M059J (cell line): Measurements from ENCODE around the gene EXOC3. TPM values are rescaled to one million over a fixed set of nuclear protein-coding genes. Genes with fewer than 3 reads are reported as not detected.
"Not testable (repeated sequence)": the region's sequence is repeated elsewhere in the genome, so short reads cannot be mapped to it uniquely, and the experiment has no call there.

Experiments used
- DNase-seq: peaks from one replicate; pipeline ENCODE4 v3.0.0-alpha.2; 2012; ENCODE audit warnings: low read depth
- total RNA-seq: library from RNA; depleted of rRNA; stranded (reverse); fragments of >200 nt; shearing (Covaris generic); gene quantifications from 2 replicates; pipeline ENCODE4 v1.2.3, GENCODE V29; 2014

The EXOC3 gene
- total RNA-seq, 1 experiment from 2014 or later = 36.7 TPM

DNA sequence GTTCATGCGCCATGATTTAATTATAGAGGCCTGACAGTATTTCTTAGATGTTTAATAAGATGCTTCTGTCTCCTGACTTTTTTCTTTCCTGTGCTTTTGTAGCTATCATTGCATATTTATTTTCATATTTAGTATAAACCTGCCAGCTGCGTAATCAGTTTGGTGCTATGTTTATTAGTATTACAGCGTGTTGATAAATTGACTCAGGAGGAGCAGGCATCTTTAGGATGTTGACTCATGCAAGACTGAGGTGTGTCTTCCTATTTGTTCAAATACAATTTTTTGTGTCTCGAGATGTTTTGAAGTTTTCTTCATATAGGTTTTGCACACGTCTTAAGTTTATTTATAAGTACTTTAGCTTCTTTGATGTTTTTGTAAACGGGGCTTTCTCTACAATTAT, 35.9 kb upstream of the EXOC3 start:
- no peak for DNase-seq

DNA sequence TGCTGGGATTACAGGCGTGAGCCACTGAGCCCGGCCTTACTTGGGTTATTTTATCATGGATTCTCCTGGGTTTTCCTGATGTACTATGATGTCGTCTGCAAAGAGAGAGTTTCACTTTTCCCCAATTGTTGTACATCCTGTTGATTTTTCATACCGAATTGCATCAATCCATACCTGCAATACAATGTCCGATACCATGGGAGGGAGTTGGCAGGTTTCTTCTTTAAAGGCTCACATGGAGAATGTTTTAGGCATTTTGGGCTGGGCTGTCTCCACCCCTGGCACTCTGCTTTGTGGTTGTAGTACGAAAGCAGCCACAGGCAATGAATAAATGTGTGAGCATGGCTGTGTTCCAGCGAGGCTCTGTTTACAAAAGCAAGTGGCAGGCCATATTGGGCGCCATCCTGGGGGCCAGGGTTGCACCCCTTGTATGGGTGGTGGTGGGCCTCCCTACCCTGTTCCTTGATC, 35.1 kb upstream of the EXOC3 start:
- no peak for DNase-seq

DNA sequence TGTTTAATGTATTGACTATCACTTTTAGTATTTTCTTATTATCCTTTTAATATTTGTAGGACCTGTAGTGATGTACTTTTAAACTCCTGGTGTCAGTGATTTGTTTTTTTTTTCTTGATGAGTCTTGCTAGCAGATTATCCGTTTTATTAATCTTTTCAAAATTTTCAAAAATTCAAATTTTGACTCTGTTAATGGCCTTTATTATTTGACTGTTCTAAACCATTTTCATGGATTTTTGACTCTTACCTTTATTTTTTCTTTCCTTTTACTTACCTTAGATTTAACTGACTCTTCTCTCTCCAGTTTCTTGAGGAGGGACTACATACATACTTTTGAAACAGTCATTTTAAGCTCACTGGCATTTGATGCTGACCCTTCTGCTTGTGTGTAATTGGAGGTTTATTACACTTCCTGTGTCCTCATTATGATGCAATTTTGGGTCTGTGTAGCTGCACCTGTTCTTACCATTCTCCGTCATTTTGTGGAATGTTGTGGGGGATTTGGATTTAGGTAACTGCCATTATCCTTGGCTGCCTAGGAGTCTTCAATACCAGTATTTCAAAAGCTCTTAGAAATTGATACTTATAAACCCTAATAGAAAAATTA, 32.0 kb upstream of the EXOC3 start:
- no peak for DNase-seq

DNA sequence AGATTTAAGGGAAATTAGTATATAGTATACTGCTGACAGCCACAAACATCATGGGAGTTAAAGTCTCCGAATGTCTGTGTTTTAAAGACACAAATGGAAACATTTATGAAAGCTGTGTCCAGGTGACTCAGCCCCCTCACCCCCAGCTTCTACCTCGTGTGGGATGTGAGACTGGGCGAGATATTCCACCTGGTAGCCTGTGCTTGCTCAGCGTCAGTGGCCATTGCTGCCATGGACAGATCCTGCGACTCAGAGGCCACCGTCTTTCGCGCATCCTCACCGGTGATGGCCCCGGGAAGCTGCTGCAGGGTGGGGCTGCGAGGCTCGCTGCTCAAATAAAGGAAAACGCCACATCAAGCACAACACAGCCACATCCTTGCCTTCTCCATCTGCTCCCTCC, 31.2 kb upstream of the EXOC3 start:
- no peak for DNase-seq

DNA sequence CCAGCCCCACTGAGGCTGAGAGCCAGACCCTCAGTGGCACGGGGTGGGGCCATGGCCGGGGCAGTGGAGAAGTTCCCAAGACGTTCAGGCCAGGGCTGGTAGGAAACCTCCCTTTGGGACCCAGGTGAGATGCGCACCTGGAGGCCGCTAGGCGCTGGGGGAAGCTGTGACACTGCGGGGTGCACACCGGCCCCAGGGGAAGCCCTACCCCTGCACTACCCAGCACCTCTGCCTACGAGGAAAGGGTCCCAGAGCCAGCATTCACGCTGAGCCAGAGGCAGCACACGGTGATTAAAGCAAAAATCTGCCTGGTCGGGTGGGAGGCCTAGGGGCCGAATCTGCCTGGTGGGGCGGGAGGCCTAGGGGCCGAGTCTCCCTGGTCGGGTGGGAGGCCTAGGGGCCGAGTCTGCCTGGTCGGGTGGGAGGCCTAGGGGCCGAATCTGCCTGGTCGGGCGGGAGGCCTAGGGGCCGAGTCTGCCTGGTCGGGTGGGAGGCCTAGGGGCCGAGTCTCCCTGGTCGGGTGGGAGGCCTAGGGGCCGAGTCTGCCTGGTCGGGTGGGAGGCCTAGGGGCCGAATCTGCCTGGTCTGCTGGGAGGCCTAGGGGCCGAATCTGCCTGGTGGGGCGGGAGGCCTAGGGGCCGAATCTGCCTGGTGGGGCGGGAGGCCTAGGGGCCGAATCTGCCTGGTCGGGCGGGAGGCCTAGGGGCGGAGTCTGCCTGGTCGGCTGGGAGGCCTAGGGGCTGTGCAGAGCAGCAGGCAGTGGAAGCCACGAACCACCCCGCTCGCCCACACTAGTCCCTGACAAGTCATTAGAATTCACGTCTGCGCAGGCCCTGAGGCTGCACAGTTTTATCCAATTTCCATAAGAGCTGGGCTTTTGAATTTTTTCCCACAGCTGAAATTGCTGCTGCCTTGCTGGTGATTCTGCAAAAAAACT, 27.7 kb upstream of the EXOC3 start:
- not testable (repeated sequence) for DNase-seq

DNA sequence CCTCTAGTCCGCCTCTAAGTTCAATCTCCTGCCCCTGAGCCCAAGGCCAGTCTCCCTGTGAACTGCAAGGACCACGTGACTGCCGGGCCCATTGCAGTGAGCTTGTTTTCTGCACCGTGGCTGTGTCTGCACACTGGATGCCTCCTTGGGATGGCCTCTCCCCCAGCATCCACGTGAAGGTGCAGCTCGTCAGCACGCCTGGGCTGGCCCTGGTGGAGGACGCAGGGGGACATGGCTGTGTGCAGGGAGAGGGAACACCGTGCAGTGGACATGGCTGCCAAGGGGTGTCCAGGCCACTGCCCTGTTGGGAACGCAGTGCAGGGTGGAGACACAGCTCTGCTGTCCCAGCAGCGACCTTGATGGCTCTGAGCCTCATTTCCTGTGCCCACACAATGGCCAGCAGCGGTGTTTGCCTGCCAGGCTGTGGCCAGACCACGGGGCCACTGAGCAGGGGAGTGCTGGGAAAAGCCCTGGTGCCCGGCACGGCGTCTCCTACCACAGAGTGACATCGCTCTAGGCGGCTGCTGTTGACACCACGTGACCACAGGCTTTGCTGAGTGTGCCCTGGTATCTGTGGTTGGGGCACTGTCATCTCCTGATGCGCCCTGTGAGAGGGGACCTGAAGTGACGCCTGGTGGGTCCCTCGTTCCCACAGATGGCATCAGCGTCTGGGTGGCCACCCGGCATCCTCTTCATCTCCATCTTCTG, 26.9 kb upstream of the EXOC3 start:
- no peak for DNase-seq

DNA sequence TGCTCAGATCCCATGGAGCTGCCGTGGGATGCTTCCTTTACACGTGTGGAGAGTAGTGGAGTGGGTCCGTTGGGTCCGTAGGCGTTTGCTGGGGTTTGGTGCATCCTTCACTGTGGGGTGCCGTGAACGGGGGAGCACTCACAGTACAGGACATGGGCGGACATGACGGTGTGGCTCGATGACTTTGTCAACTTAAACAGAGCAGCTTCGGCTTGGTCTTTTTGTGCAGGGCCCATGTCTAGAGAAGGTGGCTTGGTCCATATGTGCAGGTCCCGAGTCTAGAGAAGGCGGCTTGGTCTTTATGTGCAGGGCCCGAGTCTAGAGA, 26.4 kb upstream of the EXOC3 start:
- no peak for DNase-seq

DNA sequence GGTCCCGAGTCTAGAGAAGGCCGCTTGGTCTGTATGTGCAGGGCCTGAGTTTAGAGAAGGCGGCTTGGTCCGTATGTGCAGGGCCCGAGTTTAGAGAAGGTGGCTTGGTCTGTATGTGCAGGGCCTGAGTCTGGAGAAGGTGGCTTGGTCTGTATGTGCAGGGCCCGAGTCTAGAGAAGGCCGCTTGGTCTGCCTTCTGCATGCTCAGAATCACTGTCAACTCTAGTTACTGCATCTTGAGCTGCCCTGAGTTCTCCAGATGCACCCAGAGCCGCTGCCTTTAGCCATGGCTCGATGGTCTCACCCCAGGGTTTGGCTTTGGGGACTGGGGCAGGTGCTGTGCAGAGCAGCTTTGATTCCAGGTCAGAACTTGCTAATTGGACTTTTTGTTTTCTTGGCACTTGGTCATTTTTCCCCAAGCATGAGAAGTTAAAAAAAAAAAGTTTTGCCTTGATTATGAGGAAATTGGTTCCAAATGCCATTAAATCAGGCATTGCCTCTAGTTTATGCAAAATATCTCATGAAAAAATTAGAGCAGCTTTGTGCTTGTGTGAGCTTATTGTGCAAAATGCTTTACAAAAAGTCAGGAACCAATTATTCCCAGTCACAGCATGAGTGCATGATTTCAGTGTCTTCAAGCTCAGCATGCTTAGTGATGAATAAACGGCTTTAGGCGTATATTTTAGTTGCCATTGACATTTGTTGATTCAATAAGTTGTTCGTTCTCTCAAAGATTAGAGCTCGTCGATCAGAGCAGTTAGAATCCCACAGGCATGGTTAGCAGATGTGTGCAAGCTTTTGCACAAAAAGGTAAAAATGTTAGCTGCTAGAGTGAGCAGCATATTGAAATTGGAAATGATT, 25.4 kb upstream of the EXOC3 start:
- no peak for DNase-seq

DNA sequence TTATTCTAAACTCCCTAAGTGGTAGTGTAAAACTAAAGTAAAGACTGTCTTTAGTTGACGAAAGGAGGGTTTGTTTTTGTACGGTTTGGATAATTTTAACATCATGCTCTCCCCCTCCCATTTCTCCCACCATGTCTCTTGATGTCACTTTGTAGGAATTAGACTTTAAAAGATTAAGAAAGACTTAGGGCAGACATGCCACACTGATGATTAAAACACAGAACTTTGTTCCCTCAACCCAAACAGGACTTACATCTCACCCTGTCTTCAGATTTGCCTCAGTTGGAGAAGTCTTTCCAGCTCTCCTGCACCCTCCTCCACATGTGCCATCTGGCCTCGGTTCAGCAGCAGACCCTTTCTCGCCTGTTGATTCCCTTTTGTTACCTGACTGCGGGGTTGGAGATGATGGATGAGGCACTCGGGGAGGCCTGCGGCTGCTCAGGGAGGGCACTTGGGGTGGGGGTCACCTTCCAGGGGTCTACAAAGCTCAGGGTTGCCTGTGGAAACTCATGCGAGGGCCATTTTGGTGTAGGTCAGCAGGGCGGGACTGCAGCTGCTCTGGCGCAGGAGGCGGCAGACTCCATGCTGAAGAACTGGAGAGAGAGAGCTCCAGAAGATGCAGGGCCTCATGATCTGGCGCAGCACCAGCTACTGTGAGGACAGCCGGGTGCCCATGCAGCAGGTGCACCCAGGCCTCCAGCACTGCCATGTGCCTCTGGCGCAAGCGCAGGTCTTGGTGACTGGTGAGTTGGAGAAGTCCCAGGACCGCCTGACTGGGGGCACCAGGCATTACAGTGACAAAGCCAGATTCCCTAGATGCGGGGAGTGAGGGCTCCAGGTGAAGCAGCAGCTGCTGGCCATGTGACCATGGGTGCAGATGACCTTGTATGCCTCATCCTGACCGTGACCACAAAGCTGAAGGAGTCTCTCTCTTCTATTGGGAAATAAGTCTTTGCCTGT, 24.5 kb upstream of the EXOC3 start:
- peak; percentile 62 for DNase-seq

DNA sequence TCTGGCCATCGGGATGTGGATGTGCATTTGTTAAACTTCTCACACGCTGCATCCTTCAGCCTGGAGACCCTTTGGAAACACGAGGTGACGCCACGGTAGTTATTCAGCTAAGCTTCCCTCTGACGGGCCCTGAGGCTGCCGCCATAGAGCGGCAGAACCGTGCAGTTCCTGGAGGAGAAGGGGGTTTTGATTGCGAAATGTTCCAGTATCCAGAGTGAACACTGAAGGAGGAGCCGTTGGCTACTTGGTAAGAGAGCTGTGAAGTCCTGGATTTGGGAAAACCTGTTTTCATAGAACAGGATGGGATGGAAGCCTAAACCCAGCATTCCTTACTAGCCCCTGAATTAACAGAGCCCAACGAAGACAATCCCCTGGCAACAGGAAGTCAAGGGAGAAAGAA, 23.0 kb upstream of the EXOC3 start:
- no peak for DNase-seq

DNA sequence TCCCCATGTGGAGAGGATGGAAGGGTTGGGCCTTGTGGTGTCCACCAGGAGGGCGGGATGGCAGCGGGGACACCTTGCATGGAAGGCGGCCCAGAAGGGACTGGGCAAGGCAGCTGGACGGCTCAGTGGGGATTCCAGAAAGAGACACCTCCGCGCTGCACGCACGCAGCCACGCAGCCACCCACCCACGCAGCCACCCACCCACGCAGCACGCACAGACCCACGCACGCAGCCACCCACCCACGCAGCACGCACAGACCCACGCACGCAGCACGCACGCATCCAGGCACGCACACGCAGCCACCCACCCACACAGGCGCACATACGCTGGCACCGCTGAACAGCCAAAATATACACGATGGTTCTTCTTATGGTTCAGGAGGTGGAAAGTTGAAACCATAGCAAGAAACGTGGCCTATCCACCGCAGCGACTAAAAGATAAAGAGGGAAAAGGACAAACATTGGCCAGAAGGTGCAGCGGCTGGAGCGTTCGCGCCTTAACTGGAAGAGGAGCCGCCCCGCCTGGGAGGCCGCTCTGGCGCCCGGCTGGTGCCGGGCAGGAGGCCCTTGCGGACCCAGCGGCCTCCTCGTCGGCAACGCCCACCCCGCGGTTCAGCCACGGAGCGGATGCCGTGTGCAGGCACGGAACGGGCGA, 22.2 kb upstream of the EXOC3 start:
- DNase-seq = no peak

DNA sequence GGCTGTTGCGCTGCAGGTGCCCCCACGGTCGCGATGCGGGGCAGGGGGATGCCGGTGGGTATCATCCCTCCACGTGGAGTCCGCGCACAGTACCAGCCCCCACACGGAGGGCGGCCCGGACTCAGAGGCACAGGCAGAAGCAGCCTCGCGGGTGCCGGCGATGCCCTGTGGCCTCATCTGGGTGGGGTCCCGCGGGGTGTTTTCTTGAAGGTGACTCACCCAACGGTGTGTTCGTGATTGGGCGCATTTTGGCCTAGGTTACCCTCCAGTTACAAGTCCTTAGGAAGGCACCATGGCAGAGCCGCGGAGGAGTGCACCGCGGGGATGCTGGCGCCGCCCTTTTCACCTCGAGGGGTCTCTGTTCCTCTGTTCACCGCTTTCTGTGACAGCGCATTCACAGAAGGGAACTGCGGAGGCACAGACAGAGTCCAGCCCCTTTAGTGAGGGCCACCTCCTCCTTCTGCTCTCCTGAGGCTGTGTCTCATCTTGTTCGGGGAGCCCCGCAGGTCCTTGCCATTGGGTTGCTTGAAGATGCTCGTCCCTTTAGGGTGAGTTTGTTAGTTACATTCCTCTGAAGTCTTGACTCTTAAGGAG, 21.6 kb upstream of the EXOC3 start:
- DNase-seq = no peak

DNA sequence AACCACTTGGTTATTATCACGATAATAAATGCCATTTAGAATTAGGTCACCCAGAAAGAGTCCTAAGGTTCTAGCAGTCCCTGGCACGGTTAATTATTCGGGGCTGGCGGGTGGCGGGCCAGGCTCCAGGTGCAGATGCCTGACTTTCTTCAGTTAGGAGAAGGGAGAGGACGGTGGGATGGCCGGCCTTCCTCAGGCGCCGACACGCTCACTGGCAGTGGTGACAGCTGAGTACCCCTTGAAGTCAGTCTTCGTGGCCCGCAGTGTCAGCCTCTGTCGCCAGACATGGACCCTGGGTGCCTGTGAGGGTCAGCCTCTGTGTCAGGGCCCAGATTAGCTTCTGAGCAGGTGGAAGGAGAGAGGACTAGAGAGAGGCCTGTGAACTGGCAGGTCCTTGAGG, 21.1 kb upstream of the EXOC3 start:
- DNase-seq = no peak

DNA sequence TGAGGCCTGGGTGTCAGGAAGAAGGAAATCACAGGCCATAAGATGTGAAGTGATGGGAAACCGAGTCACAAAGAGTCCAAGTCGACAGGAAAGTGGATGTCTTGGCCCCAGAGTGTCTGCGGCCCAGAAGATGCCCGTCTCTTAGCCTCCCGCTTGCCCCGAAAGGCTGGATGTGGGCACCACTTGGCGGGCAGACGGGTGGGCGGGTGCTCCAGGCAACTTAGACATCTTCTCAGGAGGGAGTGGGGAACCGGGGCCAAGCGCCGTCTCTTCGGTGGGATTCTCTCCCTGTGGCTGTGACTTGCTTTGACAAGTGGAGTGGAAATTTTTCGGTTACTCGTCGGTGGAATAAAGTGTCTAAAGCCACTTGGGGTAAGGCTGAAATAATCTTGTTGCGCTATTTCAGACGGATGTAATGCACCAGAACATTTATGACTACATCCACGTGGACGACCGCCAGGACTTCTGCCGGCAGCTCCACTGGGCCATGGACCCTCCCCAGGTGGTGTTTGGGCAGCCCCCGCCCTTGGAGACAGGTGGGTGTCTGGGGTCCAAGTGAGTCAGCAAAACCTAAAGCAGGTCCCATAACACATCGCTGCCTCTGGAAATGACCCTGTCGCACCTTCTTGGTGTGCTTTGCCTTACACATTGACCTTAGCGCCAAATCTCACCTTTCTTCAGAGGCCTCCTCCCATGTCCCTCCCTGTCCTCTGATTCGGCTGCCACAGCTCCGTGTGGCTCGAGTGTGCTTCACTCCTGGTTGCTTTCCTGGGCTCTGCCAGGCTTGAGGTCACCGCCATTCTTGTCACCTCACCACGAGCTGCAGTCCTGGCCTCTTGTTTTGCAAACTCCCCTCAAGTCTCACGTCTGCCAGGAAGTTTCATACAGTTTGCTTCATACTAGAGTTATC, 20.4 kb upstream of the EXOC3 start:
- peak; percentile 15 for DNase-seq

DNA sequence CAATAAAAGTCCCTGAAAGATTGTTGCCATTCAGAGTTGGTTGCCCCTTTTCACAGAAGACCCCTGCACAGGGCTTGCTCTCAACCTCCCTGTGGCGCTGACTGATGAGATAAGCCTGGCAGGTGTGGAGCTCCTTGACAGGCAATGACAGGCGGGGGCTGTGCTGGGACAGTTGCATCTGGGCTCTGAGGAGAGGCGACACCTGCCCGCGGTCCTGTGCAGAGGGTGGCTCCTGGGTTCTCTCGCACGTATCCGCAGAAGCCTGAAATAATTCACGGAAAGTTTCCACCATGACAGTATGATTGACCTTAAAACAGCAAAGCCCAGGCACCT, 19.8 kb upstream of the EXOC3 start:
- DNase-seq = no peak

DNA sequence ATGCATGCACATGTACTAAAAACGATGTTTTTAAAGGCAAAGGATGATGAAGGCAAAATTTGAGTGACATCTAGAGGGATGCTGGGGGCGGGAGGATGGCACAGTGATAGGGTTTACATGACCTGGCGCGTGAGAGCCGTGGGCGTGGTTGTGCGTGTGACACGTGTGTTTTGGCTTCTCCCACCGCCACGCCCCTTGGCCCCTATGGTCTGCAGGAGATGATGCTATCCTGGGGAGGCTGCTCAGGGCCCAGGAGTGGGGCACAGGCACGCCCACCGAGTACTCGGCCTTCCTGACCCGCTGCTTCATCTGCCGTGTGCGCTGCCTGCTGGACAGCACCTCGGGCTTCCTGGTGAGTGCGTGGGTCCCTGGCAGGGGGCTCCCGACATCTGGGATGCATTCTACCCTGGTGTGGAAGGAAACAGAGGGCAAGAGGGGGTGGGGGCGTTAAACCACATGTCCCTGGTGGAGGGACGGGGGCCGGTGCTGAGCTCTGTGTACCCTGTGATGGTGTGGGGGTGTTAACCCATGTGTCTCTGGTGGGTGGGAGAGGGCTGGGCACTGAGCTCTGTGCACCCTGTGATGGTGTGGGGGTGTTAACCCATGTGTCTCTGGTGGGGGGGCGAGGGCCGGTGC, 19.2 kb upstream of the EXOC3 start:
- no peak for DNase-seq

DNA sequence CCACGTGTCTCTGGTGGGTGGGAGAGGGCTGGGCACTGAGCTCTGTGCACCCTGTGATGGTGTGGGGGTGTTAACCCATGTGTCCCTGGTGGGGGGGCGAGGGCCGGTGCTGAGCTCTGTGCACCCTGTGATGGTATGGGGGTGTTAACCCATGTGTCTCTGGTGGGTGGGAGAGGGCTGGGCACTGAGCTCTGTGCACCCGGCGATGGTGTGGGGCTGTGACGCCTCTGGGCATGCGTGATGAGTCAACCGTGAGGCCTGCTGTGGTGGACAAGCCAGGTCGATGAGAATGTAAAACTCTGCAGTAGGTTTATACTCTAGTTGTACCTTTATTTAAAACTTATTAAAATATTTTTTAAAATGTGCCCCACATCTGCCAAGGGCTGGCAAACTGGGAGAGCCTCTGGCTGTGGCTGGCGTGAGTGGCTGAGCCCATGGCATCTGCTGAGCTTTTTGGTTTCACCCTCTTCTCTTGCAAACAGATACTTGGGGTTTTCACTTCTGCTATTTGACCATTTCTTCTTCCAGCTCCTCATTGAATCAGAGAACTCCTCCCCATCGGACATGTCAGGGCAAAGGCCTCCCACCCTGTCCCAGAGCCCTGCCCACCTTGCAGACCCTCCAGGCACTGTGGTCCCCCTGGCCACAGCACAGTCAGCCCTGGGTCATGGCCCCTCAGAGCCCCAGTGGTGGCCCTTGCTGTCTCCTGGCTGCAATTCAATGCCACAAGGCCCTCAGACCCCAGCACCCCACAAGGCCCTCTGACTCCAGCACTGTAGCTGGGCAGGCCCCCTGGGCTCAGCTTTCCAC, 18.5 kb upstream of the EXOC3 start:
- peak; percentile 76 for DNase-seq
